Tibial artery (tissue), 4 donors: ENCODE results near the gene THRAP3.

Experiments used
- DNase-seq, 2 donors: peaks; one replicate each; pipeline ENCODE4 v3.0.0-alpha.2; 2019
- H3K27ac ChIP-seq, 2 donors: fragments of 200-600 bp; sonication (generic) in 1 of 2; 1 replicate in 1 of 2; 2 replicates in 1 of 2; pipeline ENCODE4 v1.5.1; 2018 to 2019; ENCODE audit warnings: mild to moderate bottlenecking in 1 of 2
- H3K27me3 ChIP-seq, 2 donors: fragments of 200-600 bp; sonication (generic) in 1 of 2; one replicate each; pipeline versions ENCODE4 v1.5.1 to v1.6.0; 2016 to 2019
- H3K36me3 ChIP-seq, 3 donors: fragments of 200-600 bp; sonication (generic) in 2 of 3; one replicate each; pipeline ENCODE4 v1.5.1; 2016 to 2019; ENCODE audit warnings: mild to moderate bottlenecking in 2 of 3
- H3K4me1 ChIP-seq, 4 donors: fragments of 200-600 bp; sonication (generic) in 2 of 4; 1 replicate in 3 of 4; 2 replicates in 1 of 4; pipeline ENCODE4 v1.5.1; 2016 to 2019
- H3K4me3 ChIP-seq, 2 donors: fragments of 200-600 bp; sonication (generic) in 1 of 2; 1 replicate in 1 of 2; 2 replicates in 1 of 2; pipeline ENCODE4 v1.5.1; 2018 to 2019; ENCODE audit warnings: mild to moderate bottlenecking in 2 of 2
- H3K9me3 ChIP-seq, 3 donors: fragments of 200-600 bp; sonication (generic) in 1 of 3; one replicate each; pipeline ENCODE4 v1.5.1; 2016 to 2019
- CTCF ChIP-seq, 2 experiments: fragments of 200-600 bp in 1 of 2; fragments of 450-650 bp in 1 of 2; IDR thresholded peaks; one replicate each; pipeline ENCODE4 v1.5.1; 2017 to 2019; ENCODE audit warnings: antibody characterized with exemption in 2 of 2, mild to moderate bottlenecking in 1 of 2, moderate library complexity in 1 of 2
- intact Hi-C: fragments of 100-400 bp; cut with DNase I; formaldehyde crosslinking; loops from one replicate; pipeline ENCODE4 v1.15.0; 2023; ENCODE audit warnings: low total_unique reads

Gene THRAP3

GRCh38 chr1:36343651-36344394 is 119.6 kb downstream of the THRAP3 start:
- H3K4me3 ChIP-seq = no peak overlapping the region
- intact Hi-C loops = loop anchor here (2.0 kb wide), 1 partner anchor 77 kb away; no protein-coding TSS in a partner anchor
- H3K27me3 ChIP-seq = no peaks in the 10 kb centered on the region
- DNase-seq = no peak
- peak overlapping the region; percentile 76 to 78 for H3K27ac ChIP-seq
- H3K36me3 ChIP-seq = peaks cover 53 to 96% (median 86%) of the 10 kb centered on the region in 3 donors
- H3K9me3 ChIP-seq = no peaks in the 10 kb centered on the region
- no peak for TF ChIP-seq CTCF (IDR thresholded peaks at IDR 0.05)
- H3K4me1 ChIP-seq = peaks cover 3 to 22% (median 11%) of the 10 kb centered on the region in 4 donors

- H3K4me3 ChIP-seq = no peak overlapping the region
- peak overlapping the region; percentile 76 to 78 for H3K27ac ChIP-seq
- DNase-seq = no peak
- no peaks in the 10 kb centered on the region for H3K9me3 ChIP-seq
- peaks cover 3 to 27% (median 12%) of the 10 kb centered on the region in 4 donors for H3K4me1 ChIP-seq
- no peaks in the 10 kb centered on the region for H3K27me3 ChIP-seq
- TF ChIP-seq CTCF (IDR thresholded peaks at IDR 0.05) = no peak
- intact Hi-C loops = no loop called here
- H3K36me3 ChIP-seq = peaks cover 53 to 91% (median 89%) of the 10 kb centered on the region in 3 donors
These were observed 120.1 kb downstream of the THRAP3 start for GRCh38 chr1:36344395-36344680.

- no peak overlapping the region for H3K27ac ChIP-seq
- H3K4me1 ChIP-seq = peaks cover 3 to 37% (median 22%) of the 10 kb centered on the region in 4 donors
These were observed 121.1 kb downstream of the THRAP3 start for GRCh38 chr1:36345353-36345752.

GRCh38 chr1:36346741-36347370 is 122.6 kb downstream of the THRAP3 start:
- intact Hi-C loops = no loop called here
- no peak for DNase-seq
- Histone ChIP-seq H3K27me3 (no peaks in the 10 kb centered on the region), H3K4me3 (no peak overlapping the region), H3K4me1 (peaks cover 8 to 52% (median 37%) of the 10 kb centered on the region in 4 donors), H3K27ac (no peak overlapping the region), H3K9me3 (no peaks in the 10 kb centered on the region), H3K36me3 (peaks cover 42 to 68% (median 66%) of the 10 kb centered on the region in 3 donors)
- no peak for TF ChIP-seq CTCF (IDR thresholded peaks at IDR 0.05)

More at GRCh38 chr1:36345353-36345752, 121.1 kb downstream of the THRAP3 start:
- H3K36me3 ChIP-seq = peaks cover 53 to 82% (median 81%) of the 10 kb centered on the region in 3 donors
- H3K9me3 ChIP-seq = no peaks in the 10 kb centered on the region
- DNase-seq = no peak
- H3K27me3 ChIP-seq = no peaks in the 10 kb centered on the region
- intact Hi-C loops = no loop called here
- no peak for TF ChIP-seq CTCF (IDR thresholded peaks at IDR 0.05)
- no peak overlapping the region for H3K4me3 ChIP-seq

GRCh38 chr1:36349241-36349671 is 125.0 kb downstream of the THRAP3 start:
- H3K4me3 ChIP-seq = no peak overlapping the region
- H3K36me3 ChIP-seq = peaks cover 42 to 59% (median 57%) of the 10 kb centered on the region in 3 donors
- intact Hi-C loops = no loop called here
- peaks cover 10 to 51% (median 43%) of the 10 kb centered on the region in 4 donors for H3K4me1 ChIP-seq
- H3K27me3 ChIP-seq = no peaks in the 10 kb centered on the region
- H3K27ac ChIP-seq = peak overlapping the region; percentile 65 to 86
- no peaks in the 10 kb centered on the region for H3K9me3 ChIP-seq
- no peak for DNase-seq
- no peak for TF ChIP-seq CTCF (IDR thresholded peaks at IDR 0.05)
